Neural cell (in vitro differentiated cells): ENCODE measurements around the gene GNPTAB.

ENCODE experiments used
- CTCF ChIP-seq: fragments of 450-650 bp; IDR thresholded peaks from 2 replicates; pipeline ENCODE4 v1.5.1; 2014; ENCODE audit warnings: antibody characterized with exemption, mild to moderate bottlenecking, moderate library complexity; ENCODE audit not compliant: poor library complexity, severe bottlenecking
- EP300 ChIP-seq: fragments of 450-650 bp; conservative IDR thresholded peaks from 2 replicates; pipeline ENCODE4 v1.6.1; 2014; ENCODE audit warnings: antibody characterized with exemption, mild to moderate bottlenecking, moderate library complexity; ENCODE audit not compliant: poor library complexity, severe bottlenecking

GRCh38 chr12:101767537-101767936 lies 63.2 kb downstream of the GNPTAB start:
- TF ChIP-seq EP300 (no peak), CTCF (no peak)
